Peyer's patch (tissue), 4 donors: ENCODE results near the gene NOTCH2. TPM values are rescaled to one million over a fixed set of nuclear protein-coding genes. Genes with fewer than 3 reads are reported as not detected.
A peak's percentile ranks its signal among the peaks of the same experiment; 100 is the strongest.
"Not testable (repeated sequence)": the region's sequence is repeated elsewhere in the genome, so short reads cannot be mapped to it uniquely, and the experiment has no call there.

Experiments used
- DNase-seq, 3 donors: peaks; one replicate each; pipeline ENCODE4 v3.0.0-alpha.2; 2017 to 2019
- H3K27ac ChIP-seq, 4 donors: fragments of 200-600 bp; sonication (generic); one replicate each; pipeline ENCODE4 v1.5.1; 2016 to 2019
- H3K27me3 ChIP-seq, 2 donors: fragments of 200-600 bp; sonication (generic); one replicate each; pipeline ENCODE4 v1.5.1; 2019
- H3K36me3 ChIP-seq, 3 donors: fragments of 200-600 bp; sonication (generic); one replicate each; pipeline ENCODE4 v1.5.1; 2016 to 2019
- H3K4me1 ChIP-seq, 4 donors: fragments of 200-600 bp; sonication (generic); one replicate each; pipeline ENCODE4 v1.5.1; 2016 to 2019
- H3K4me3 ChIP-seq, 4 donors: fragments of 200-600 bp; sonication (generic); 1 replicate in 3 of 4; 2 replicates in 1 of 4; pipeline ENCODE4 v1.5.1; 2016 to 2019; ENCODE audit warnings: mild to moderate bottlenecking in 1 of 4
- H3K9me3 ChIP-seq, 4 donors: fragments of 200-600 bp; sonication (generic); one replicate each; pipeline ENCODE4 v1.5.1; 2016 to 2019; ENCODE audit warnings: mild to moderate bottlenecking in 1 of 4
- CTCF ChIP-seq, 6 experiments: fragments of 450-650 bp in 4 of 6; fragments of 200-600 bp in 2 of 6; sonication (generic) in 1 of 6; IDR thresholded peaks; one replicate each; pipeline ENCODE4 v1.5.1; 2017 to 2019; ENCODE audit warnings: antibody characterized with exemption in 6 of 6, mild to moderate bottlenecking in 3 of 6, moderate library complexity in 1 of 6
- POLR2A ChIP-seq, 2 donors: fragments of 450-650 bp; IDR thresholded peaks; one replicate each; pipeline ENCODE4 v1.5.1; 2017; ENCODE audit warnings: antibody characterized with exemption in 2 of 2, mild to moderate bottlenecking in 2 of 2, moderate library complexity in 2 of 2
- total RNA-seq, 4 donors: library from RNA; depleted of rRNA; stranded (reverse); fragments of >200 nt; gene quantifications; one replicate each; pipeline ENCODE4 v1.1.0, GENCODE V29; 2016

The NOTCH2 gene
- total RNA-seq, 4 donors from 2014 or later: 35.5 to 47.6 (median 40.3) TPM

- H3K27ac ChIP-seq, DNase-seq: not testable (repeated sequence)
Measured at GRCh38 chr1:119996731-119997312, 72.6 kb downstream of the NOTCH2 start.

GRCh38 chr1:119995975-119996374 lies 73.5 kb downstream of the NOTCH2 start:
- H3K27me3 ChIP-seq, H3K27ac ChIP-seq, H3K36me3 ChIP-seq, H3K4me1 ChIP-seq, H3K9me3 ChIP-seq, H3K4me3 ChIP-seq, DNase-seq: not testable (repeated sequence)

More at GRCh38 chr1:119996731-119997312, 72.6 kb downstream of the NOTCH2 start:
- H3K27me3 ChIP-seq, H3K36me3 ChIP-seq, H3K9me3 ChIP-seq, H3K4me1 ChIP-seq, H3K4me3 ChIP-seq: not testable (repeated sequence)

GRCh38 chr1:119988306-119989062 lies 81.0 kb downstream of the NOTCH2 start:
- Histone ChIP-seq H3K27ac (no peak overlapping the region), H3K4me1 (no peaks in the 10 kb centered on the region), H3K4me3 (no peak overlapping the region), H3K36me3 (no peaks in the 10 kb centered on the region), H3K9me3 (no peaks in the 10 kb centered on the region), H3K27me3 (no peaks in the 10 kb centered on the region)
- TF ChIP-seq POLR2A (IDR thresholded peaks at IDR 0.05) (no peak), CTCF (IDR thresholded peaks at IDR 0.05) (no peak)
- DNase-seq: no peak

- H3K4me1 ChIP-seq: no peaks in the 10 kb centered on the region
- no peak for DNase-seq
- H3K9me3 ChIP-seq: no peaks in the 10 kb centered on the region
- TF ChIP-seq POLR2A (IDR thresholded peaks at IDR 0.05): no peak
- TF ChIP-seq CTCF (IDR thresholded peaks at IDR 0.05): no peak
- no peaks in the 10 kb centered on the region for H3K36me3 ChIP-seq
- H3K27me3 ChIP-seq: no peaks in the 10 kb centered on the region
- peak overlapping the region in 1 of 4 donors; percentile 5 for H3K27ac ChIP-seq
- H3K4me3 ChIP-seq: no peak overlapping the region
Measured at GRCh38 chr1:119987686-119988085, 81.8 kb downstream of the NOTCH2 start.

GRCh38 chr1:119987112-119987511 lies 82.3 kb downstream of the NOTCH2 start:
- H3K4me3 ChIP-seq: no peak overlapping the region
- DNase-seq: no peak
- TF ChIP-seq CTCF (IDR thresholded peaks at IDR 0.05): no peak
- TF ChIP-seq POLR2A (IDR thresholded peaks at IDR 0.05): no peak
- no peaks in the 10 kb centered on the region for H3K36me3 ChIP-seq
- no peak overlapping the region for H3K27ac ChIP-seq
- H3K27me3 ChIP-seq: no peaks in the 10 kb centered on the region
- H3K4me1 ChIP-seq: no peaks in the 10 kb centered on the region
- H3K9me3 ChIP-seq: no peaks in the 10 kb centered on the region

- Histone ChIP-seq H3K9me3 (no peaks in the 10 kb centered on the region), H3K4me3 (no peak overlapping the region), H3K4me1 (no peaks in the 10 kb centered on the region), H3K27ac (no peak overlapping the region), H3K36me3 (no peaks in the 10 kb centered on the region), H3K27me3 (no peaks in the 10 kb centered on the region)
- no peak for DNase-seq
- TF ChIP-seq POLR2A (IDR thresholded peaks at IDR 0.05): no peak
- no peak for TF ChIP-seq CTCF (IDR thresholded peaks at IDR 0.05)
Measured at GRCh38 chr1:119986007-119986497, 83.4 kb downstream of the NOTCH2 start.
